Rectal smooth muscle tissue (tissue), 1 donor: Measurements from ENCODE around the gene IL36B.

ENCODE experiments used
- H3K27ac ChIP-seq: one replicate; pipeline ENCODE4 v1.7.0; 2013; ENCODE audit warnings: low read depth, low read length, inconsistent platforms
- H3K27me3 ChIP-seq: one replicate; pipeline ENCODE4 v1.7.0; 2013; ENCODE audit warnings: low read length; ENCODE audit not compliant: control insufficient read depth, insufficient read depth
- H3K36me3 ChIP-seq: one replicate; pipeline ENCODE4 v1.7.0; 2013; ENCODE audit warnings: low read length; ENCODE audit not compliant: control insufficient read depth, insufficient read depth
- H3K4me1 ChIP-seq: one replicate; pipeline ENCODE4 v1.7.0; 2013; ENCODE audit warnings: low read length; ENCODE audit not compliant: control insufficient read depth, insufficient read depth
- H3K4me3 ChIP-seq: one replicate; pipeline ENCODE4 v1.7.0; 2013; ENCODE audit warnings: low read length
- H3K9ac ChIP-seq: one replicate; pipeline ENCODE4 v1.7.0; 2013; ENCODE audit warnings: low read length

IL36B gene

GRCh38 chr2:113036763-113037162, 15.9 kb downstream of the IL36B start:
- H3K36me3 ChIP-seq, result no peaks in the 10 kb centered on the region
- H3K4me3 ChIP-seq, result no peak overlapping the region
- no peak overlapping the region for H3K9ac ChIP-seq
- H3K27me3 ChIP-seq, result no peaks in the 10 kb centered on the region
- H3K27ac ChIP-seq, result no peak overlapping the region
- H3K4me1 ChIP-seq, result no peaks in the 10 kb centered on the region

GRCh38 chr2:113034016-113034415, 18.7 kb downstream of the IL36B start:
- no peaks in the 10 kb centered on the region for H3K36me3 ChIP-seq
- H3K4me1 ChIP-seq, result no peaks in the 10 kb centered on the region
- no peak overlapping the region for H3K27ac ChIP-seq
- H3K27me3 ChIP-seq, result peaks cover 4% of the 10 kb centered on the region
- no peak overlapping the region for H3K9ac ChIP-seq
- no peak overlapping the region for H3K4me3 ChIP-seq

- Histone ChIP-seq H3K27me3 (peaks cover 5% of the 10 kb centered on the region), H3K4me1 (no peaks in the 10 kb centered on the region), H3K36me3 (no peaks in the 10 kb centered on the region), H3K4me3 (no peak overlapping the region), H3K9ac (no peak overlapping the region), H3K27ac (no peak overlapping the region)
Measured at GRCh38 chr2:113032737-113033136, 19.9 kb downstream of the IL36B start.

GRCh38 chr2:113028112-113028511, 24.6 kb downstream of the IL36B start:
- no peaks in the 10 kb centered on the region for H3K36me3 ChIP-seq
- no peak overlapping the region for H3K4me3 ChIP-seq
- H3K4me1 ChIP-seq, result no peaks in the 10 kb centered on the region
- peaks cover 5% of the 10 kb centered on the region for H3K27me3 ChIP-seq
- no peak overlapping the region for H3K9ac ChIP-seq
- H3K27ac ChIP-seq, result no peak overlapping the region

GRCh38 chr2:113027691-113028090, 25.0 kb downstream of the IL36B start:
- H3K27me3 ChIP-seq, result peaks cover 5% of the 10 kb centered on the region
- no peak overlapping the region for H3K9ac ChIP-seq
- H3K4me3 ChIP-seq, result no peak overlapping the region
- H3K27ac ChIP-seq, result no peak overlapping the region
- no peaks in the 10 kb centered on the region for H3K36me3 ChIP-seq
- no peaks in the 10 kb centered on the region for H3K4me1 ChIP-seq

- H3K4me3 ChIP-seq, result no peak overlapping the region
- H3K27me3 ChIP-seq, result peaks cover 5% of the 10 kb centered on the region
- no peak overlapping the region for H3K27ac ChIP-seq
Measured at GRCh38 chr2:113025737-113026136, 26.9 kb downstream of the IL36B start.

GRCh38 chr2:113024764-113025163, 27.9 kb downstream of the IL36B start:
- H3K4me1 ChIP-seq, result no peaks in the 10 kb centered on the region
- no peak overlapping the region for H3K27ac ChIP-seq
- H3K9ac ChIP-seq, result no peak overlapping the region
- no peaks in the 10 kb centered on the region for H3K36me3 ChIP-seq
- H3K4me3 ChIP-seq, result no peak overlapping the region
- H3K27me3 ChIP-seq, result peaks cover 5% of the 10 kb centered on the region

More at GRCh38 chr2:113025737-113026136, 26.9 kb downstream of the IL36B start:
- Histone ChIP-seq H3K9ac (no peak overlapping the region), H3K4me1 (no peaks in the 10 kb centered on the region), H3K36me3 (no peaks in the 10 kb centered on the region)

GRCh38 chr2:113021312-113021711, 31.4 kb downstream of the IL36B start:
- no peaks in the 10 kb centered on the region for H3K36me3 ChIP-seq
- no peaks in the 10 kb centered on the region for H3K4me1 ChIP-seq
- H3K4me3 ChIP-seq, result no peak overlapping the region
- no peaks in the 10 kb centered on the region for H3K27me3 ChIP-seq
- H3K9ac ChIP-seq, result no peak overlapping the region
- H3K27ac ChIP-seq, result no peak overlapping the region

- H3K9ac ChIP-seq, result no peak overlapping the region
- no peaks in the 10 kb centered on the region for H3K27me3 ChIP-seq
- no peaks in the 10 kb centered on the region for H3K4me1 ChIP-seq
- no peak overlapping the region for H3K4me3 ChIP-seq
- no peak overlapping the region for H3K27ac ChIP-seq
- no peaks in the 10 kb centered on the region for H3K36me3 ChIP-seq
Measured at GRCh38 chr2:113018509-113018908, 34.2 kb downstream of the IL36B start.

GRCh38 chr2:113015655-113016054, 37.0 kb downstream of the IL36B start:
- Histone ChIP-seq H3K9ac (no peak overlapping the region), H3K36me3 (no peaks in the 10 kb centered on the region), H3K4me3 (no peak overlapping the region), H3K4me1 (no peaks in the 10 kb centered on the region), H3K27ac (no peak overlapping the region), H3K27me3 (no peaks in the 10 kb centered on the region)

- H3K27me3 ChIP-seq, result no peaks in the 10 kb centered on the region
- no peaks in the 10 kb centered on the region for H3K36me3 ChIP-seq
- no peak overlapping the region for H3K9ac ChIP-seq
- no peak overlapping the region for H3K4me3 ChIP-seq
- H3K4me1 ChIP-seq, result no peaks in the 10 kb centered on the region
- H3K27ac ChIP-seq, result no peak overlapping the region
Measured at GRCh38 chr2:113015042-113015441, 37.6 kb downstream of the IL36B start.

GRCh38 chr2:113014067-113014466, 38.6 kb downstream of the IL36B start:
- H3K9ac ChIP-seq, result no peak overlapping the region
- H3K36me3 ChIP-seq, result no peaks in the 10 kb centered on the region
- no peaks in the 10 kb centered on the region for H3K4me1 ChIP-seq
- no peaks in the 10 kb centered on the region for H3K27me3 ChIP-seq
- no peak overlapping the region for H3K4me3 ChIP-seq
- no peak overlapping the region for H3K27ac ChIP-seq

- H3K4me3 ChIP-seq, result no peak overlapping the region
- no peak overlapping the region for H3K27ac ChIP-seq
- H3K36me3 ChIP-seq, result no peaks in the 10 kb centered on the region
- H3K4me1 ChIP-seq, result no peaks in the 10 kb centered on the region
- H3K27me3 ChIP-seq, result no peaks in the 10 kb centered on the region
- H3K9ac ChIP-seq, result no peak overlapping the region
Measured at GRCh38 chr2:113013336-113013661, 39.4 kb downstream of the IL36B start.
